Left cardiac atrium (tissue), 4 donors: ENCODE measurements around the gene DCP1B. TPM values are rescaled to one million over a fixed set of nuclear protein-coding genes. Genes with fewer than 3 reads are reported as not detected.

Experiments used
- ATAC-seq, 2 donors: fragments of 200-7000 bp; cut with Tn5 transposase; one replicate each; pipeline ENCODE4 v1.9.1; 2020; ENCODE audit warnings: mild to moderate bottlenecking in 2 of 2, moderate library complexity in 2 of 2
- DNase-seq: peaks from one replicate; pipeline ENCODE4 v3.0.0-alpha.2; 2020
- intact Hi-C, 2 donors: fragments of 100-400 bp; cut with DNase I; formaldehyde crosslinking; loops; one replicate each; pipeline versions ENCODE4 v1.14.1 to v1.15.1; 2022 to 2023
- total RNA-seq, 2 donors: library from RNA; stranded (reverse); fragmentation: NEBNext Ultra II Directional; extraction: Animal tissue kit (Norgen Biotek cat#: 25700); gene quantifications; one replicate each; pipeline ENCODE4 v1.2.1, GENCODE V29; 2021
- donor health status: DM: no; HTN: yes; CAD: no.
- donor health status: DM: no; HTN: yes; CAD: no; lungs with severe emphysema.
- donor health status: DM: yes; HTN: yes; CAD: no.
- donor health status: Dilated cardiomyopathy.

Gene DCP1B
- total RNA-seq, 2 donors from 2014 or later = 3.1 to 3.7 TPM

GRCh38 chr12:1927751-1928351, 76.4 kb downstream of the DCP1B start:
- intact Hi-C loops = no loop called here
- ATAC-seq (peak; percentile 66 to 72), DNase-seq (peak; percentile 67)

- no peak for DNase-seq
- intact Hi-C loops = no loop called here
- no peak for ATAC-seq
Observed at GRCh38 chr12:1927051-1927680, 77.1 kb downstream of the DCP1B start.

- DNase-seq = no peak
- ATAC-seq = peak in 1 of 2 donors; percentile 60
- intact Hi-C loops = no loop called here
Observed at GRCh38 chr12:1926251-1926657, 78.0 kb downstream of the DCP1B start.

- intact Hi-C loops = no loop called here
- ATAC-seq (no peak), DNase-seq (no peak)
Observed at GRCh38 chr12:1925684-1926006, 78.6 kb downstream of the DCP1B start.

GRCh38 chr12:1924996-1925683, 79.1 kb downstream of the DCP1B start:
- no peak for ATAC-seq
- no peak for DNase-seq
- intact Hi-C loops = no loop called here

- intact Hi-C loops = no loop called here
- DNase-seq (no peak), ATAC-seq (no peak)
Observed at GRCh38 chr12:1922985-1923384, 81.3 kb downstream of the DCP1B start.

- DNase-seq = no peak
- no peak for ATAC-seq
- intact Hi-C loops = no loop called here
Observed at GRCh38 chr12:1922075-1922709, 82.1 kb downstream of the DCP1B start.

GRCh38 chr12:1920971-1921370, 83.3 kb downstream of the DCP1B start:
- ATAC-seq (no peak), DNase-seq (no peak)
- intact Hi-C loops = no loop called here

GRCh38 chr12:1920436-1920835, 83.8 kb downstream of the DCP1B start:
- DNase-seq = no peak
- no peak for ATAC-seq
- intact Hi-C loops = no loop called here

- intact Hi-C loops = loop anchor here in 1 of 2 donors (5.0 kb wide), 1 partner anchor 112 kb away; no protein-coding TSS in a partner anchor
- DNase-seq (no peak), ATAC-seq (no peak)
Observed at GRCh38 chr12:1919763-1920162, 84.5 kb downstream of the DCP1B start.

GRCh38 chr12:1919284-1919683, 85.0 kb downstream of the DCP1B start:
- DNase-seq = no peak
- ATAC-seq = no peak
- intact Hi-C loops = loop anchor here in 1 of 2 donors (5.0 kb wide), 1 partner anchor 112 kb away; no protein-coding TSS in a partner anchor

GRCh38 chr12:1918884-1919236, 85.4 kb downstream of the DCP1B start:
- ATAC-seq (no peak), DNase-seq (no peak)
- intact Hi-C loops = loop anchor here in 1 of 2 donors (5.0 kb wide), 1 partner anchor 112 kb away; no protein-coding TSS in a partner anchor

GRCh38 chr12:1918081-1918883, 86.0 kb downstream of the DCP1B start, which contains the start of gene CACNA2D4:
TSS of gene CACNA2D4 (minus strand) at chr12:1918652. CDS start at chr12:1918473, 179 bp downstream.
- ATAC-seq = no peak
- intact Hi-C loops = loop anchor here in 1 of 2 donors (5.0 kb wide), 1 partner anchor 111 kb away; no protein-coding TSS in a partner anchor
- DNase-seq = no peak

- ATAC-seq = peak in 1 of 2 donors; percentile 3
- DNase-seq = no peak
- intact Hi-C loops = loop anchor here in 1 of 2 donors (5.0 kb wide), 1 partner anchor 110 kb away; no protein-coding TSS in a partner anchor
Observed at GRCh38 chr12:1917172-1918070, 86.8 kb downstream of the DCP1B start.

- ATAC-seq (peak; percentile 73 to 91), DNase-seq (peak; percentile 69)
- intact Hi-C loops = loop anchor here in 1 of 2 donors (5.0 kb wide), 1 partner anchor 109 kb away; no protein-coding TSS in a partner anchor
Observed at GRCh38 chr12:1916371-1917171, 87.7 kb downstream of the DCP1B start.

- intact Hi-C loops = loop anchor here in 1 of 2 donors (5.0 kb wide), 1 partner anchor 108 kb away; no protein-coding TSS in a partner anchor
- ATAC-seq (no peak), DNase-seq (no peak)
Observed at GRCh38 chr12:1915082-1915968, 88.9 kb downstream of the DCP1B start.
